ENCODE measurements around the gene EPB41L5. TPM values are rescaled to one million over a fixed set of nuclear protein-coding genes. Genes with fewer than 3 reads are reported as not detected.
"Not testable (repeated sequence)": the region's sequence is repeated elsewhere in the genome, so short reads cannot be mapped to it uniquely, and the experiment has no call there.

The EPB41L5 gene
- polyA plus RNA-seq, 1 donor (not counting 4 experiments of a cell fraction or from before 2014, with no cell fraction given): 17.8 TPM

DNA sequence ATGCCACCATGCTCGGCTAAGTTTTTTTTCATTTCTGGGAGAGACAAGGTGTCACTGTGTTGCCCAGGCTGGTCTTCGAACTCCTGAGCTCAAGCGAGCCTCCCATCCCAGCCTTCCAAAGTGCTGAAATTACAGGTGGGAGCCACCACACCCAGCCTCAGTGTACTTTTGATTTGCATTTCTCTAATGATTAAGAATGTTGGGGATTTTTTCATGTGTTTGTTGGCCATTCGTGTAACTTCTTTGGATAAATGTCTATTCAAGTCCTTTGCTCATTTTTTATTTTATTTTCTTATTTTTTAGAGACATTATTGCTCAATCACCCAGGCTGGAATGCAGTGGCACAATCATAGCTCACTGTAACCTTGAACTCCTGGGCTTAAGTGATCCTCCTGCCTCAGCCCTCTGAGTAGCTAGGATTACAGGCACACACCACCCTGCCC lies 137.2 kb downstream of the EPB41L5 start:
- FAIRE-seq (no peak), DNase-seq (ENCODE audit: low read depth, low spot score) (no peak)
- Histone ChIP-seq H3K4me3 (ENCODE audit: control insufficient read depth in 2 of 3, extremely low read depth in 1 of 3, insufficient read depth in 2 of 3, low read depth in 1 of 3, low read length in 3 of 3) (no peak overlapping the region), H3K4me2 (ENCODE audit: control insufficient read depth, extremely low read depth, insufficient read depth, low read depth, low read length) (no peak overlapping the region), H3K4me1 (ENCODE audit: control insufficient read depth, extremely low read depth, insufficient read depth, low read length) (no peaks in the 10 kb centered on the region), H3K36me3 (ENCODE audit: control insufficient read depth in 2 of 2, extremely low read depth in 1 of 2, insufficient read depth in 2 of 2, low read length in 2 of 2) (no peaks in the 10 kb centered on the region), H3K9me1 (ENCODE audit: control insufficient read depth, extremely low read depth, insufficient read depth, low read length) (no peaks in the 10 kb centered on the region), H2AFZ (ENCODE audit: control insufficient read depth, low read length) (no peak overlapping the region), H3K27ac (ENCODE audit: control insufficient read depth, insufficient read depth, low read length) (no peak overlapping the region), H3K9me3 (ENCODE audit: control insufficient read depth, low read depth, low read length) (no peaks in the 10 kb centered on the region), H3K9ac (ENCODE audit: control insufficient read depth, extremely low read depth, insufficient read depth, low read length) (no peak overlapping the region), H3K79me2 (ENCODE audit: control insufficient read depth, insufficient read depth, low read length) (no peaks in the 10 kb centered on the region), H3K27me3 (ENCODE audit: control insufficient read depth, extremely low read depth, insufficient read depth, low read length) (no peaks in the 10 kb centered on the region), H4K20me1 (ENCODE audit: control insufficient read depth, extremely low read depth, insufficient read depth, low read length) (no peaks in the 10 kb centered on the region)
- TF ChIP-seq, protein P1, sequence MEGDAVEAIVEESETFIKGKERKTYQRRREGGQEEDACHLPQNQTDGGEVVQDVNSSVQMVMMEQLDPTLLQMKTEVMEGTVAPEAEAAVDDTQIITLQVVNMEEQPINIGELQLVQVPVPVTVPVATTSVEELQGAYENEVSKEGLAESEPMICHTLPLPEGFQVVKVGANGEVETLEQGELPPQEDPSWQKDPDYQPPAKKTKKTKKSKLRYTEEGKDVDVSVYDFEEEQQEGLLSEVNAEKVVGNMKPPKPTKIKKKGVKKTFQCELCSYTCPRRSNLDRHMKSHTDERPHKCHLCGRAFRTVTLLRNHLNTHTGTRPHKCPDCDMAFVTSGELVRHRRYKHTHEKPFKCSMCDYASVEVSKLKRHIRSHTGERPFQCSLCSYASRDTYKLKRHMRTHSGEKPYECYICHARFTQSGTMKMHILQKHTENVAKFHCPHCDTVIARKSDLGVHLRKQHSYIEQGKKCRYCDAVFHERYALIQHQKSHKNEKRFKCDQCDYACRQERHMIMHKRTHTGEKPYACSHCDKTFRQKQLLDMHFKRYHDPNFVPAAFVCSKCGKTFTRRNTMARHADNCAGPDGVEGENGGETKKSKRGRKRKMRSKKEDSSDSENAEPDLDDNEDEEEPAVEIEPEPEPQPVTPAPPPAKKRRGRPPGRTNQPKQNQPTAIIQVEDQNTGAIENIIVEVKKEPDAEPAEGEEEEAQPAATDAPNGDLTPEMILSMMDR (optimal IDR thresholded peaks at IDR 0.05 in 1 of 3, IDR thresholded peaks at IDR 0.05 in 1 of 3, conservative IDR thresholded peaks at IDR 0.05 in 1 of 3; ENCODE audit: extremely low read depth in 1 of 3, insufficient read depth in 2 of 3, low read length in 3 of 3): no peak
- TF ChIP-seq EZH2 (IDR thresholded peaks at IDR 0.05; ENCODE audit: low read length): no peak
- dilution Hi-C loops (cut with MboI; ENCODE audit: extremely low pct_ligation_motif_present, low sequenced_read_pairs): no loop called here

DNA sequence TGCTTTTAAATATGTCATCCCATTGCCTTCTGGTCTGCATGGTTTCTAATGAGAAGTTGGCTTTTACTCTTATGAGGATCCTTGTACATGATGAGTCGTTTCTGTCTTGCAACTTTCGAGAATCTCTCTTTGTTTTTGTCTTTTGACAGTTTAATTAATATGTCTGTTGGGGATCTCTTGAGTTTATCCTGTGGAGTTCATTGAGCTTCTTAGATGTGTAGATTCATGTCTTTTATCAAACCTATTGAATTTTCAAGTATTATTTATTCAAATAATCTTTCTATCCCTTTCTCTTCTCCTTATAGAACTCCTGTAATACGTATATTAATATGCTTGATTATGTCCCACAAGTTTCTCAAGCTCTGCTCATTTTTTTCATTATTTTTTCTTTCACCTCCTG lies 142.4 kb downstream of the EPB41L5 start:
- TF ChIP-seq, protein P1 (optimal IDR thresholded peaks at IDR 0.05 in 1 of 3, IDR thresholded peaks at IDR 0.05 in 1 of 3, conservative IDR thresholded peaks at IDR 0.05 in 1 of 3; ENCODE audit: extremely low read depth in 1 of 3, insufficient read depth in 2 of 3, low read length in 3 of 3): no peak
- Histone ChIP-seq H3K27ac (ENCODE audit: control insufficient read depth, insufficient read depth, low read length) (no peak overlapping the region), H3K36me3 (ENCODE audit: control insufficient read depth in 2 of 2, extremely low read depth in 1 of 2, insufficient read depth in 2 of 2, low read length in 2 of 2) (peaks cover 0 to 7% of the 10 kb centered on the region in 2 experiments), H3K4me1 (ENCODE audit: control insufficient read depth, extremely low read depth, insufficient read depth, low read length) (no peaks in the 10 kb centered on the region), H3K4me2 (ENCODE audit: control insufficient read depth, extremely low read depth, insufficient read depth, low read depth, low read length) (no peak overlapping the region), H3K9me1 (ENCODE audit: control insufficient read depth, extremely low read depth, insufficient read depth, low read length) (no peaks in the 10 kb centered on the region), H3K9ac (ENCODE audit: control insufficient read depth, extremely low read depth, insufficient read depth, low read length) (no peak overlapping the region), H3K79me2 (ENCODE audit: control insufficient read depth, insufficient read depth, low read length) (no peaks in the 10 kb centered on the region), H2AFZ (ENCODE audit: control insufficient read depth, low read length) (no peak overlapping the region), H4K20me1 (ENCODE audit: control insufficient read depth, extremely low read depth, insufficient read depth, low read length) (no peaks in the 10 kb centered on the region), H3K9me3 (ENCODE audit: control insufficient read depth, low read depth, low read length) (no peaks in the 10 kb centered on the region), H3K27me3 (ENCODE audit: control insufficient read depth, extremely low read depth, insufficient read depth, low read length) (no peaks in the 10 kb centered on the region), H3K4me3 (ENCODE audit: control insufficient read depth in 2 of 3, extremely low read depth in 1 of 3, insufficient read depth in 2 of 3, low read depth in 1 of 3, low read length in 3 of 3) (no peak overlapping the region)
- DNase-seq (ENCODE audit: low read depth, low spot score) (no peak), FAIRE-seq (no peak)
- dilution Hi-C loops (cut with MboI; ENCODE audit: extremely low pct_ligation_motif_present, low sequenced_read_pairs): no loop called here

DNA sequence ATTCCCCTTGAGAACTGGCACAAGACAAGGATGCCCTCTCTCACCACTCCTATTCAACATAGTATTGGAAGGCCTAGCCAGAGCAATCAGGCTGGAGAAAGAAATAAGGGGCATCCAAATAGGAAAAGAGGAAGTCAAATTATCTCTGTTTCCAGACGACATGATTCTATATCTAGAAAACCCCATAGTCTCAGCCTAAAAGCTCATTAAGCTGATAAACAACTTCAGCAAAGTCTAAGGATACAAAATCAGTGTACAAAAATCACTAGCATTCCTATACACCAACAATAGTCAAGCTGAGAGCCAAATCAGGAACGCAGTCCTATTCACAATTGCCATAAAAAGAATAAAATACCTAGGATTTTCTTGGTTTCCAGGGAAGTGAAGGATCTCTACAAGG lies 145.8 kb downstream of the EPB41L5 start:
- H3K79me2 ChIP-seq (ENCODE audit: control insufficient read depth, insufficient read depth, low read length); H3K4me3 ChIP-seq (ENCODE audit: control insufficient read depth in 2 of 3, extremely low read depth in 1 of 3, insufficient read depth in 2 of 3, low read depth in 1 of 3, low read length in 3 of 3); H3K9me1 ChIP-seq (ENCODE audit: control insufficient read depth, extremely low read depth, insufficient read depth, low read length); H3K9ac ChIP-seq (ENCODE audit: control insufficient read depth, extremely low read depth, insufficient read depth, low read length); DNase-seq (ENCODE audit: low read depth, low spot score); H3K36me3 ChIP-seq (ENCODE audit: control insufficient read depth in 2 of 2, extremely low read depth in 1 of 2, insufficient read depth in 2 of 2, low read length in 2 of 2); H3K4me1 ChIP-seq (ENCODE audit: control insufficient read depth, extremely low read depth, insufficient read depth, low read length); H2AFZ ChIP-seq (ENCODE audit: control insufficient read depth, low read length); H4K20me1 ChIP-seq (ENCODE audit: control insufficient read depth, extremely low read depth, insufficient read depth, low read length); H3K27me3 ChIP-seq (ENCODE audit: control insufficient read depth, extremely low read depth, insufficient read depth, low read length); H3K4me2 ChIP-seq (ENCODE audit: control insufficient read depth, extremely low read depth, insufficient read depth, low read depth, low read length); H3K27ac ChIP-seq (ENCODE audit: control insufficient read depth, insufficient read depth, low read length); FAIRE-seq; dilution Hi-C loops (cut with MboI; ENCODE audit: extremely low pct_ligation_motif_present, low sequenced_read_pairs); H3K9me3 ChIP-seq (ENCODE audit: control insufficient read depth, low read depth, low read length): not testable (repeated sequence)

Data from keratinocyte (primary cell).